ENCODE measurements around the gene BUB1B.
"Not testable (repeated sequence)": the region's sequence is repeated elsewhere in the genome, so short reads cannot be mapped to it uniquely, and the experiment has no call there.

BUB1B gene

GRCh38 chr15:40137303-40138200 is 23.3 kb upstream of the BUB1B start:
- DNase-seq (ENCODE audit: low spot score), result no peak

DNA sequence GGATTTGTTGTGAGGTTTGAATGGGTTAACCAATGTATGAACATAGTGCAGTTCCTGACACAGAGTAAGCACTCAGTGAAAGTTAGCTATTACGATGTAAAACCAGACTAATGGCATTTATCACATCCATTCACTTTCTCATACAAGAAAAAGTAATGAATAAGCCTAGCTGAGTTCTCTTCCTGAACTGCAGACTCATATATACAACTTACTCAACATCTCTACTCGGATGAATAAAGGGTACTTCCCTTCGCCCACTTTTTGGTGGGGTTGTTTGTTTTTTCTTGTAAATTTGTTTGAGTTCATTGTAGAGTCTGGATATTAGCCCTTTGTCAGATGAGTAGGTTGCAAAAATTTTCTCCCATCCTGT is 22.7 kb upstream of the BUB1B start:
- DNase-seq (ENCODE audit: low spot score), result not testable (repeated sequence)

DNA sequence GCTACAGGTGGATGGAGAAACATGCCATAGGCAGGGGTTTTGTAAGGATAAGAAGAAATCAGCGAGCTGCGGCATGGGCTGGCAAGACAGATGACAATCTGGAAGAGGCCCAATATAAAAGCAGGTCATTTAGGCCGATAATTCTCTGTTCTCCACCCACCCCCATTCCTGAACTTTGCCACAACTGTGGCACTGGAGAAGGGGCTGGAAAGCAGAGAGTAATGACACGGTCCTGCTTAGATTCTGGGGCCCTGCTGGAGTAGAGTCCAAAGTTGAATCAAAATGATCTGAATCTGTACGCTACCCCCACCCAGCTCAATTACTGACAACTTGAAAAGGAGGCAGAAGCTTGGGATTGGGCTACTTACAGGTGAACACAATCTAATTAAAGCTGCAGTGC is 18.4 kb upstream of the BUB1B start:
- DNase-seq (ENCODE audit: low spot score), result no peak

DNA sequence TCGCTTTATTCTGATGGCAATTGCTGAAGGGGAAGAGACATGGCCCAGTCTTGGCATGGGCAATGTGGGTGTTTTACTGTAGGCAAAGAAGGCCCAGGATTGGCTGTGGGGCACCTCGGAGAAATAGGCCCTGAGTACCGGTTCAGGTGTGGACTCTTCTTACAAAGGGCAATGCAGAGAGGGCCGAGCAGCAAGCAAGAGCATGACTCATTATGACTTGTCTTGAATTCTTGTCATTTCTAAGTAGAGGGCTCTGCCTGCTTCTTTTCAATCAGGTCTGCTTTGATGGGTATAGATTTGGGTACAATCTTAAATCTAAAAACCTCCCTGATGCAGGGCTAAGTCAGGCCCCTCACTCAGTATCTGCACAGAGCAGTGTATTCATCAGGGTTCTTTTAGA is 14.8 kb upstream of the BUB1B start:
- DNase-seq (ENCODE audit: low spot score), result no peak

DNA sequence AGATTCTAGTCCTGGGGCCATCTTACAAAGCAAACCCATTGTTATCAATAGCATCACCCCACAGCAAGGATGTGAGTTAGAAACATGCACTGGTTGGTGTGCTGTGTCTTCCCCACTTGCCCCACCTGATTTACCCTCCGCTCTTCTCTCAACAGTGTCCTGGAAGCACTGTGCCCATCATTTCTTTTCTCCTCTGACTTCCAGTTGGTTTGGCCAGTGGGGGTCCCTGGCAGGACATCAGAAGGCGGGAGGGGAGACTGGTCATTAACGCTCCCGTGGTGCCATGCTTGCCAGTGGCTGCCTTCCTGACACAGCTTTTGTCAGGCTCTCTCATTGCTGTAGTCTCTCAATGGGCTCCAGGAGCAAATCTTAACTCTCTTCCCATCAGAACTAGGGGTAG is 11.5 kb upstream of the BUB1B start:
- no peak for DNase-seq (ENCODE audit: low spot score)

DNA sequence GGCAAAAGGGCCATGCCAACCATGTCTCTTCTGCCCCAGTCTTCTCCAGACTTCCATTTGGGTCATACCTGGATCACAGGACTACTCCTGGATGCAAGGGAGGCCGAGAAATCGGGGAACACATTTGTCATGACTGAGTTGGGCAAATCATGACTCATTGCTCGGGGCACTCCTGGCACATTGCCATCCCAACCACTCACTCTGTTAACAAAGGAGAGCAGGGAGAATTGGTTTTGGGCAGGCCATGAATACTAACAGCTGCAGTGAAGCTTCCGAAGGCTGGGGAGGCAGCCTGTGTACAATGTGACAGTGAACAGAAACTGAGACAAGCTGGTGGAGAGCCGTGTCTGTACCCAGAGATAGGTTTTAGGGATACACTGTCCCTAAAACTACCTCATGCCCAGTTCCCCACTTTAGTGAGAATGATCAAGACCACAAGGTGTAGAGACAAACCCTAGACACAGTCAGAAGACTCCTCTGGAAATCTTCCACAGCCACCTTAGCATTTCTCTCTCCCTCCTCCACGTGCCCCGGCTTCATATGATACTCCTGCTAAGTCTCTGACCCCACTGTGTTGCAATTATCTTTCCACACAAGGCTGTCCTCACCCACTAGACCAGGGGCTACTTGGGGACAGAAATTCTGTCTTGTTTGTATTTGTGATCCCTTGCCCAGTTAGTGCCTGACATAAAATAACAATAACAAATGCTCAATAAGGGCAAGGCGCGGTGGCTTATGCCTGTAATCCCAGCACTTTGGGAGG is 10.5 kb upstream of the BUB1B start:
- no peak for DNase-seq (ENCODE audit: low spot score)

GRCh38 chr15:40151499-40151898 is 9.4 kb upstream of the BUB1B start:
- DNase-seq (ENCODE audit: low spot score), result no peak

- DNase-seq (ENCODE audit: low spot score), result no peak
Measured at GRCh38 chr15:40151991-40152390, 8.9 kb upstream of the BUB1B start.

GRCh38 chr15:40154821-40155220 is 6.0 kb upstream of the BUB1B start:
- DNase-seq (ENCODE audit: low spot score), result not testable (repeated sequence)

DNA sequence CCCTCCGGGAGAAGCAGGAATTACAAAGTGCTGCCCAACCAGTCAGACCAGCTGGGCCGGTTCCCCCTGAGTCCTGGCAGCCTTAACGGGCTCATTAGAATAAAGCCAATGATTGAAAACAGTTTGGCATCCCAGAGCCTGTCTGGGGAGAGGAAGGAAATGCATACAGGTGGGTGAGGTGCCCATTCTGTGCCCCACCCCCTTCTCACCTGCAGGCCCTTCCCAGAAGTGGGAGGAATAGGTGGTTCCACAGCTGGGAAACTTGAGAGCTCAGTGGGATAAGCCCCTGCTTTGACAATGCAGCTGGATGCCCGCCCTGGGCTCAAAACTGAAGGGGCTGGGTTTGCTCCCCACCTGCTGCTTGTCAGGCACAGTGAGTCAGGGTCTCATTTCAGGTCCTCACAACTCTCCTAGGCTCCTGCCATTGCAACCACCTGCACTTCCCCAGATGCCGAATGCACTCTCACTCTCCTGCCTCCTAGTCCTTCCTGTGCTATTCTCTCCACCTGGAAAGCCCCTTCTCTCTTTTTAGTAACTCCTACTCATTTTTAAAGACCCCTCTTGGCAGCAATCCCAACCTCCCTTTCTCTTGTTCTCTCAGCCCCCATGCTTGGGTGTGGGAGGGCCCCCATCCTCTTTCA is 5.5 kb upstream of the BUB1B start:
- DNase-seq (ENCODE audit: low spot score), result no peak

DNA sequence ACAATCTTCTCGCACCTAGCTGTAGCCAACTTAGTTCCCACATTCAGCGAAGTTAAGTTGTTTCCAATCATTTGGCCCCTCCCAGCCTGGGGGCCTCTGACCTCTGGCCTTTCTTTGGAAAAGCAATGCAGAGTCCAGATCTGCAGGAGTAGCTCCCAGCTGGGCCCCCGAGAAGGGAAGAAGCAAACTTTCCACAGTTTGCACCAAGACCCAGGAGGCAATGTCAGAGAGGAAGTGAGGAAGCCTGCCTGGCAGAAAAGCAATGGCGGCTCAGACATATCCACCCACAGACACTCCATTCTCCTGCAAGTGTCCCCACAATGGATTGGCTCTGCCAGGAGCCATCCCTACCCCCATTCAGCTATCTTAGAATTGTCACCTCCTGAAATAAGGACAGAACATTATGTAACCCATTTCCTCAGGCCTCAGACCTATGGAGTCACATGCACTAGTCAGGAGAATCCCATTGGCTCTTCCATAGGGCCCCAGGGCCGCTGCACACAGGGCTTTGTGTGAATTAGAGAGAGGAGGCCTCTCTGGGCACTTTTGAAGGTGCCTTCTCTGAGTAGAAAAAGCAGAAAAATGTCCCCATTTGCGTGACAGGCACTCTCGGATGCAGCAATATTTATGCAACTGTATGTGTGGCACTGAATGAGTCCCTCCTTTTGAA is 3.0 kb upstream of the BUB1B start:
- DNase-seq (ENCODE audit: low spot score), result no peak

DNA sequence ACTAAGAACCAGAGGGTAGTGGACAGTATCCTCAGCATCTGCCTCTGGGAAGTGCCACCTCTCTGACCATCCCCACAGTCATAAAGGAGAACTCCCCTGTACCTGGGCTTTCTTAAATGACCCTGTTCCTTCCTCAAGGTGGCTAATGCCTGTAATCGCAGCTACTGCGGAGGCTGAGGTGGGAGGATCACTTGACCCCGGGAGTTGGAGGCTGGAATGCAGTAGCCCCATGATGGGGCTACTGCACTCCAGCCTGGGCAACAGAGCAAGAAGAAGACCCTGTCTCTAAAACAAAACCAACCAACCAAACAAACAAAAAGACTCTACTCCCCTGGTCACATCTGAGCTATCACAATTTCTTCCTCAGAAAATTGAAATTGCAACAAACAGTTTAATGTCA is 848 bp upstream of the BUB1B start:
- DNase-seq (ENCODE audit: low spot score), result no peak

DNA sequence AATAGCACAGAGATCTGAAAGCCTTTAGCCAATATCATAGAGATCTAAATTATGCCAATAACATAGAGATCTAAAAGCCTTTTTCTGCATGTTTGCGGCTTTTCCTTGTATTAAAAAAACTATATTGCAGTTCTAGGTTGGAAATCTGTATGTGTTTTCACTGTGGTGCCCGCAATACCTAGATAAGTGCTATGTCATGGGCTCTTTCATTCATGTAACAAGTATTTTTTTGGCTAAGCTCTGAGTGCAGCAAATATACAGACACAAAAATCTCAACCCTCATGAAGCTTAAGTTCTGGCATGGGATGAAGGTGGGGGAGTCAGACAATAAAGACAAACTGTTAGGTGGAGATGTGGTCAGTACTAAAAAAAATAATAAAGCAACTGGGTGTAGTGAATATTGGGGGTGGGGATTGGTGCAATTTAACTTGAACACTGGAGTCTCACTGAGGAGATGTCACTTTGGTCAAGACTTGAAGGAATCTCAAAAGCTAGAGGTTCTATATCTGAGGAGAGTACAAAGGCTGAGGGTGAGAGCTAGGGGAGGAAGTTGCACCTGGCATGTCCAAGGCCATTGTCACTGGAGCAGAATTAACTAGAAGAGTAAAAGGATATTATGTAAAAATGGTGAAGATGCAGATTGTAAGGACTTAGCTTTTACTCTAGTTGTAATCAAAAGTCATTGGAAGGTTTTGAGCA is 973 bp downstream of the BUB1B start:
- DNase-seq (ENCODE audit: low spot score), result no peak

DNA sequence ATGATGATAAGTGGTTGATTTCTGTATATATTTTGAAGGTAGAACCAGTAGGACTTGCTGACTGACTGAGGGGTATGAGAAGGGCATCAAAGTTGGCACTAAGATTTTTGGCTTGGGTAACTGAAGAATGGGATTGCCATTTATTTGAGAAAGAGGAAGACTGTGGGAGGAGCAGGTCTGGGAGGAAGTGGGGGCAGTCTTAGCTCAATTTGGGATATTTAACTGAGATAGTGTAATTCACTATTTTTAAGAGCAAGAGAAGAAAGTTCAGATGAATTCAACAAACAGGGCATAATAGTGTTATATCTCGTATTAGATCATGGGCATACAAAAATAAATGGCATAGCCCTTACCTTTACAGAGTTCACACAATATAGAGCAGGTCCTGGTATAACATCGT is 1.7 kb downstream of the BUB1B start:
- DNase-seq (ENCODE audit: low spot score), result no peak

- no peak for DNase-seq (ENCODE audit: low spot score)
Measured at GRCh38 chr15:40163657-40164416, 3.0 kb downstream of the BUB1B start.

GRCh38 chr15:40167374-40167773 is 6.5 kb downstream of the BUB1B start:
- not testable (repeated sequence) for DNase-seq (ENCODE audit: low spot score)

DNA sequence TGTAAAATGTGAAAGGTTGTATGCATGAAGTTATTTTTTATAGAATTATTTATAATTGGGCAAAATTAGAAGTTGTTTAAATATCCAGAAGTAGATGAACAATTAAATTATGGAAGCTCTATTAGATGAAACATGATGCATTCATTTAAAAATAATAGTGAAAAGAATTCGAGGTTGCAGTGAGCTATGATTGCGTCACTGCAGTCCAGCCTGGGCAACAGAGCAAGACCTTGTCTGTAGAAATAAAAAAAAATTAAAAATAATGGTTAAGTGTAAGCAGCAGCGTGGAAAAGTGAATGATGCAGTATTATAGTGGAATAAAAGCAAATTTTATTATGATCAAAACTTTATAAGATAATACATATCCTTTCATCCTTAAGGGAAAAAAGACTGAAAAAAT is 14.3 kb downstream of the BUB1B start:
- DNase-seq (ENCODE audit: low spot score), result no peak

DNA sequence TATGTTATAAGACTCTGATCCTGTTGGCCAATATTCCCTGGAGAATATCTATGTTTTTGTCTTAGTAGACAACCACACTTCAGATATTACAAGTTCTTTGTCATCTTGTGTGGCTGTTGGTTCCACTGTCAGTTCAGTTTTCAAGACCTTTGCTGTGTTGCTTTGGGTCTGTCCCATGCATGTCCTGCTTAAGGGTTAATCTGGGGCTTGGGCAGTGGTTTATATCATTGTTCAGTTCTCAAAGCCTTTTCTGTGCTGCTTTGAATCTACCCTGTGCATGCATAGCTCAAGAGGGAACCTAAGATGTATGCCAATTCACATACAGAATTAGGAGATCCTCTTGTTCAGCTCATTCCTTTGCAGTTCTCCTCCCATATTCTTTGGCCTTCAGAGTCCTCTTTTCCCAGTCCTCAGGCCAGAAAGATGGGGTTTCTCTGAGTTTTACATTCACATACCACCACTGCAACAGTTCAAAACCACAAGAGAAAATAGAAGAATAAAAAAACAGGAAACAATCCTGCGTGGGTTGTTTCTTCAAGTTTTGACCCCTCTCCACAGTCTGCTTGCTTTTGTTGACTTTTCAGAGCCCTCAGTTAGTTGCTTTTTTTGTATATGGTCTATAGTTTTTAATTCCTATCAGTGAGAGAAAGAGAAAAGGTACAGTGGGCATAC is 21.6 kb downstream of the BUB1B start:
- DNase-seq (ENCODE audit: low spot score), result no peak

DNA sequence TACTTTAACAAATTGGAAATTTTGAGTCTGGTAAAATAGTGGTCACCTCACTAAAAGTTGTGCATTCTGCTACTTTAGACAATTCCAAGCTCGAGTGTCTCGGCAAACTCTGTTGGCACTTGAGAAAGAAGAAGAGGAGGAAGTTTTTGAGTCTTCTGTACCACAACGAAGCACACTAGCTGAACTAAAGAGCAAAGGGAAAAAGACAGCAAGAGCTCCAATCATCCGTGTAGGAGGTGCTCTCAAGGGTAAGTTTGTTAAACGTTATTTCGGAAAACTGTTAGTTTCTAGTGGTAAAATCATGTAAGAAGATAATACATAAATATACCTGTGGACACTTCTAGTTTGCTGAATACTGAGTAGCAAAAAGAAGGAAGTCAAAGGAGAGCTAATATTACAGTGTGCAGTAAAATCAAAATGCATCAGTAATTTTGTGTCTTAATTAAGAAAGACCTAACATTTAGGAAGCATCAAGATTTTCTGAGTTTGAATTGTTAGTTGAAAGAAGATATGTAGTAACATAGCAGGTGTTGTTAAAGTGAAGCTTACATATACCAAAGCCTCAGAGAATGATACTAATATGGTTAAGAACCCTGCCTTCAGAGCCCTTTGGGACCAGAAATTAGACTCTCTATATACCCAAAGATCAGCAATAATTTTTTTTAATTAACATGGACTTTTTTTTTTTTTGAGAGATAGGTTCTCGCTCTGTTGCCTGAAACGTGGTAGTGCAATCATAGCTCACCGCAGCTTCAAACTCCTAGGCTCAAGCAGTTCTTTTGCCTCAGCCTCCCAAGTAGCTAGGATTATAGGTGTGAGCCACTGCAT is 23.0 kb downstream of the BUB1B start:
- DNase-seq (ENCODE audit: low spot score), result no peak

Measured in cerebellar cortex (tissue), 1 donor.